ENCODE measurements around the gene TRIO. TPM values are rescaled to one million over a fixed set of nuclear protein-coding genes. Genes with fewer than 3 reads are reported as not detected.
A peak's percentile ranks its signal among the peaks of the same experiment; 100 is the strongest.

The TRIO gene
- total RNA-seq, 1 experiment from 2014 or later, result 88.8 TPM

DNA sequence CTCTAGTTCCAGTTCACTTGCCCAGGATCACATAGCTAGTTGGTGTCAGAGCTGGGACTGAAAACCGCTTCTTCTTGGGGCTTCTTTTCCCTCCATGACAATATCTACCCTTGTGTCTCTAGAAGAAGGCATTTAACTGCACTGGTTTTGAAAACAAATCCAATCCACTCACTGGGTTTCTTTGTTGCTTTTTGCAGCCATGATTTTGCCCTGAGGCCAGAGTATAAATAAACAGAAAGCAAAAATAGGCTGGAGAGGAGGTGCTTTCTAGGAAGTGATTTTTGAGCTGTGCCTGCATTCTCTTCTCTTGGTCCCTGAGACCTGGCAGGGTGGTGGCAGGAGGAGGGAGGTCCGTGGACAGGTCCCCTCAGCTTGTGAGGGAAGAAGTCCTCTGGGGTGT is 6.9 kb upstream of the TRIO start (continued):
- TF ChIP-seq OVOL2 (CRISPR knock-in tag; IDR thresholded peaks at IDR 0.05; ENCODE audit: borderline replicate concordance) (no peak), ZNF232 (CRISPR knock-in tag; IDR thresholded peaks at IDR 0.05) (no peak), MXD4 (CRISPR knock-in tag; IDR thresholded peaks at IDR 0.05; ENCODE audit: borderline replicate concordance) (no peak), ZNF219 (CRISPR knock-in tag; IDR thresholded peaks at IDR 0.05; ENCODE audit: borderline replicate concordance) (no peak)
- TF ChIP-seq, protein P1, sequence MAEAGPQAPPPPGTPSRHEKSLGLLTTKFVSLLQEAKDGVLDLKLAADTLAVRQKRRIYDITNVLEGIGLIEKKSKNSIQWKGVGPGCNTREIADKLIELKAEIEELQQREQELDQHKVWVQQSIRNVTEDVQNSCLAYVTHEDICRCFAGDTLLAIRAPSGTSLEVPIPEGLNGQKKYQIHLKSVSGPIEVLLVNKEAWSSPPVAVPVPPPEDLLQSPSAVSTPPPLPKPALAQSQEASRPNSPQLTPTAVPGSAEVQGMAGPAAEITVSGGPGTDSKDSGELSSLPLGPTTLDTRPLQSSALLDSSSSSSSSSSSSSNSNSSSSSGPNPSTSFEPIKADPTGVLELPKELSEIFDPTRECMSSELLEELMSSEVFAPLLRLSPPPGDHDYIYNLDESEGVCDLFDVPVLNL (CRISPR knock-in tag; IDR thresholded peaks at IDR 0.05; ENCODE audit: borderline replicate concordance, low read depth), result no peak
- TF ChIP-seq, protein P2, sequence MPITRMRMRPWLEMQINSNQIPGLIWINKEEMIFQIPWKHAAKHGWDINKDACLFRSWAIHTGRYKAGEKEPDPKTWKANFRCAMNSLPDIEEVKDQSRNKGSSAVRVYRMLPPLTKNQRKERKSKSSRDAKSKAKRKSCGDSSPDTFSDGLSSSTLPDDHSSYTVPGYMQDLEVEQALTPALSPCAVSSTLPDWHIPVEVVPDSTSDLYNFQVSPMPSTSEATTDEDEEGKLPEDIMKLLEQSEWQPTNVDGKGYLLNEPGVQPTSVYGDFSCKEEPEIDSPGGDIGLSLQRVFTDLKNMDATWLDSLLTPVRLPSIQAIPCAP (CRISPR knock-in tag; IDR thresholded peaks at IDR 0.05), result no peak
- TF ChIP-seq, protein P3, sequence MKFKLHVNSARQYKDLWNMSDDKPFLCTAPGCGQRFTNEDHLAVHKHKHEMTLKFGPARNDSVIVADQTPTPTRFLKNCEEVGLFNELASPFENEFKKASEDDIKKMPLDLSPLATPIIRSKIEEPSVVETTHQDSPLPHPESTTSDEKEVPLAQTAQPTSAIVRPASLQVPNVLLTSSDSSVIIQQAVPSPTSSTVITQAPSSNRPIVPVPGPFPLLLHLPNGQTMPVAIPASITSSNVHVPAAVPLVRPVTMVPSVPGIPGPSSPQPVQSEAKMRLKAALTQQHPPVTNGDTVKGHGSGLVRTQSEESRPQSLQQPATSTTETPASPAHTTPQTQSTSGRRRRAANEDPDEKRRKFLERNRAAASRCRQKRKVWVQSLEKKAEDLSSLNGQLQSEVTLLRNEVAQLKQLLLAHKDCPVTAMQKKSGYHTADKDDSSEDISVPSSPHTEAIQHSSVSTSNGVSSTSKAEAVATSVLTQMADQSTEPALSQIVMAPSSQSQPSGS (CRISPR knock-in tag; IDR thresholded peaks at IDR 0.05; ENCODE audit: borderline replicate concordance, low read depth), result no peak

DNA sequence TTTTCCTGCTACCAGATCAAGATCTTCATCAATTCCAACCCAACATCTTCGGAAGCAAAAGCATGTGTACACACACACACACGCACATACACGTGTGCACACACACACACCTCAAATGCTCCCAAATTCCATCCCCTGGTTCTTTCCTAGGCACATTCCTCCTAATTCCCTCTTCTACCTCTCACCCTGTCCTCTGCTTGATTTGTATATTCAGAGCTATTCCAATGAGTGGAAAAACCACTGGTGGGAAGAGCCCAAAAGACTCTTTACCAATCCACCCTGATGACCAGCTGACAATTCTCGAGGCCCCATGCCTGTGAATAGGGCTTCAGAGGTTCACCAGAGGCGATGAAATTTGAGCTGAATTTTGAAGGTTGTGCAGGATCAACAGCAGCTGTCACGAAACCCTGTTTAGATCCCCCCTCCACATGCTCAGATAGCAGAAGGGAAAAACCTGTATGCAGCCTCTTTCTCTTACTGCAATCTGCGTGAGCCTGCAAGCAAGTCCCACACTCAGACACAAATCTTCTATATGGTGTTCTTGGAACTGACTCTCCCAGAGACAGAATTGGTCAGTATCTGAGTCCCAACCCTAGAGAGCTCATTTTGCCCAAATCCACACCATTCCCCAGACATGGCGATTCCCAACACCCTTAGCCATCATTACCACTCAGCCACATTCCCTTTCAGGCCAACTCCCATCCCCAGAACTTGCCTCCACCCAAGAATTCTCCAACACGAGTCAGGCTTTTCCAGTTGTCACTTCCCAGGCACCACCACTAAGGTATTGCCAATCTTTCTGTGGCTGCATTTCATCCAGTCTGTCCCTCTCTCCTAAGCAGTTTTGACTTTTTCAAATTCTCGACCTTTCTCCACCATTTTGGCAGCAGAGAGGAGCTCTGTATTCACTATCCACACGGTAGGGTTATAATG is 4.3 kb upstream of the TRIO start:
- Mint-ChIP-seq H3K4me1 (peaks cover 13% of the 10 kb centered on the region), H3K4me3 (no peak overlapping the region)
- POLR2A ChIA-PET, result no interaction called here

DNA sequence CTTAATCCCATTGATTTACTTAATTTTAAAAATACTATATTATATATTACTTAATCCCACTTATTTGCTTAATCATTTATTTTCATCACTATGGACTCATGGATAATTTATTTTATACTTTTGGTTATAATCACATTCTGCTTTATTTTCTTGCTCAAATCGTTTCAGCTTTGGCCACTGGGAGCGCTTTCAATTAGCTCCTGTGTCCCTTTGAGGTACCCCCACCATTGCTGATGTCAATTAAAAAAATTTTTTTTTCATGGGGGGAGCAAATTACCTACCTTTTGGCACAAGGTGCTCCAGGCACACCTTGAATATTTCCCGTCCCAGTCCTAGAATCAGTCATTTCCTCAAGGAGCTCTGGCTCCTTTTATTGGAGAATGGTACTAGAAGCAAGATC is 1.4 kb upstream of the TRIO start:
- DNase-seq (ENCODE audit: low spot score) (no peak), ATAC-seq (no peak)
- Mint-ChIP-seq H3K4me1 (peaks cover 30% of the 10 kb centered on the region), H3K27ac (no peak overlapping the region), H3K4me3 (peak overlapping the region; percentile 81), H3K36me3 (no peaks in the 10 kb centered on the region), H3K27me3 (ENCODE audit: low read depth) (peaks cover 8% of the 10 kb centered on the region; the same call in 1 of the 2 replicates), H3K9me3 (no peaks in the 10 kb centered on the region)
- ChIA-PET CTCF (interaction anchor here (0.6 to 5.9 kb wide), 13 partner anchors 9 to 215 kb away, joined by 3 to 45 read pairs (median 3); no protein-coding TSS in a partner anchor), POLR2A (interaction anchor here (0.6 kb wide), 1 partner anchor 440 kb away, joined by 3 read pairs; no protein-coding TSS in a partner anchor)
- TF ChIP-seq, protein P4, sequence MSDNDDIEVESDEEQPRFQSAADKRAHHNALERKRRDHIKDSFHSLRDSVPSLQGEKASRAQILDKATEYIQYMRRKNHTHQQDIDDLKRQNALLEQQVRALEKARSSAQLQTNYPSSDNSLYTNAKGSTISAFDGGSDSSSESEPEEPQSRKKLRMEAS (CRISPR knock-in tag; IDR thresholded peaks at IDR 0.05), result no peak
- TF ChIP-seq SOX15 (CRISPR knock-in tag; IDR thresholded peaks at IDR 0.05) (no peak), NFYB (CRISPR knock-in tag; conservative IDR thresholded peaks at IDR 0.05; ENCODE audit: low read depth) (no peak), TCF7 (CRISPR knock-in tag; IDR thresholded peaks at IDR 0.05; ENCODE audit: low read depth) (no peak), GTF2I (CRISPR knock-in tag; conservative IDR thresholded peaks at IDR 0.05) (no peak), NR3C1 (CRISPR knock-in tag; conservative IDR thresholded peaks at IDR 0.05; ENCODE audit: low read depth) (no peak), ZNF317 (CRISPR knock-in tag; IDR thresholded peaks at IDR 0.05; ENCODE audit: borderline replicate concordance, low read depth) (no peak), IRF2 (CRISPR knock-in tag; IDR thresholded peaks at IDR 0.05; ENCODE audit: borderline replicate concordance, low read depth) (no peak)
- TF ChIP-seq, protein P2 (CRISPR knock-in tag; IDR thresholded peaks at IDR 0.05), result no peak
- TF ChIP-seq, protein P5, sequence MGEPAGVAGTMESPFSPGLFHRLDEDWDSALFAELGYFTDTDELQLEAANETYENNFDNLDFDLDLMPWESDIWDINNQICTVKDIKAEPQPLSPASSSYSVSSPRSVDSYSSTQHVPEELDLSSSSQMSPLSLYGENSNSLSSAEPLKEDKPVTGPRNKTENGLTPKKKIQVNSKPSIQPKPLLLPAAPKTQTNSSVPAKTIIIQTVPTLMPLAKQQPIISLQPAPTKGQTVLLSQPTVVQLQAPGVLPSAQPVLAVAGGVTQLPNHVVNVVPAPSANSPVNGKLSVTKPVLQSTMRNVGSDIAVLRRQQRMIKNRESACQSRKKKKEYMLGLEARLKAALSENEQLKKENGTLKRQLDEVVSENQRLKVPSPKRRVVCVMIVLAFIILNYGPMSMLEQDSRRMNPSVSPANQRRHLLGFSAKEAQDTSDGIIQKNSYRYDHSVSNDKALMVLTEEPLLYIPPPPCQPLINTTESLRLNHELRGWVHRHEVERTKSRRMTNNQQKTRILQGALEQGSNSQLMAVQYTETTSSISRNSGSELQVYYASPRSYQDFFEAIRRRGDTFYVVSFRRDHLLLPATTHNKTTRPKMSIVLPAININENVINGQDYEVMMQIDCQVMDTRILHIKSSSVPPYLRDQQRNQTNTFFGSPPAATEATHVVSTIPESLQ (CRISPR knock-in tag; IDR thresholded peaks at IDR 0.05), result no peak

More for the DNA sequence above, 4.3 kb upstream of the TRIO start:
- CTCF ChIA-PET, result interaction anchor here (0.5 to 5.9 kb wide), 2 partner anchors 131 to 226 kb away, joined by 3 to 45 read pairs; no protein-coding TSS in a partner anchor
- no peaks in the 10 kb centered on the region; the same call in 1 of the 2 replicates for H3K36me3 Mint-ChIP-seq
- no peak for ATAC-seq
- H3K9me3 Mint-ChIP-seq, result peaks cover 17% of the 10 kb centered on the region
- no peak for DNase-seq (ENCODE audit: low spot score)
- no peak overlapping the region for H3K27ac Mint-ChIP-seq
- no peaks in the 10 kb centered on the region for H3K27me3 Mint-ChIP-seq (ENCODE audit: low read depth)
- TF ChIP-seq, protein P1 (CRISPR knock-in tag; IDR thresholded peaks at IDR 0.05; ENCODE audit: borderline replicate concordance, low read depth), result no peak
- TF ChIP-seq, protein P6, sequence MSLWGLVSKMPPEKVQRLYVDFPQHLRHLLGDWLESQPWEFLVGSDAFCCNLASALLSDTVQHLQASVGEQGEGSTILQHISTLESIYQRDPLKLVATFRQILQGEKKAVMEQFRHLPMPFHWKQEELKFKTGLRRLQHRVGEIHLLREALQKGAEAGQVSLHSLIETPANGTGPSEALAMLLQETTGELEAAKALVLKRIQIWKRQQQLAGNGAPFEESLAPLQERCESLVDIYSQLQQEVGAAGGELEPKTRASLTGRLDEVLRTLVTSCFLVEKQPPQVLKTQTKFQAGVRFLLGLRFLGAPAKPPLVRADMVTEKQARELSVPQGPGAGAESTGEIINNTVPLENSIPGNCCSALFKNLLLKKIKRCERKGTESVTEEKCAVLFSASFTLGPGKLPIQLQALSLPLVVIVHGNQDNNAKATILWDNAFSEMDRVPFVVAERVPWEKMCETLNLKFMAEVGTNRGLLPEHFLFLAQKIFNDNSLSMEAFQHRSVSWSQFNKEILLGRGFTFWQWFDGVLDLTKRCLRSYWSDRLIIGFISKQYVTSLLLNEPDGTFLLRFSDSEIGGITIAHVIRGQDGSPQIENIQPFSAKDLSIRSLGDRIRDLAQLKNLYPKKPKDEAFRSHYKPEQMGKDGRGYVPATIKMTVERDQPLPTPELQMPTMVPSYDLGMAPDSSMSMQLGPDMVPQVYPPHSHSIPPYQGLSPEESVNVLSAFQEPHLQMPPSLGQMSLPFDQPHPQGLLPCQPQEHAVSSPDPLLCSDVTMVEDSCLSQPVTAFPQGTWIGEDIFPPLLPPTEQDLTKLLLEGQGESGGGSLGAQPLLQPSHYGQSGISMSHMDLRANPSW (CRISPR knock-in tag; conservative IDR thresholded peaks at IDR 0.05; ENCODE audit: low read depth), result no peak
